Measurements from ENCODE around the gene TSEN34. TPM values are rescaled to one million over a fixed set of nuclear protein-coding genes. Genes with fewer than 3 reads are reported as not detected.
"Not testable (repeated sequence)": the region's sequence is repeated elsewhere in the genome, so short reads cannot be mapped to it uniquely, and the experiment has no call there.

Gene TSEN34
- total RNA-seq, 1 donor from 2014 or later = 38.6 TPM

DNA sequence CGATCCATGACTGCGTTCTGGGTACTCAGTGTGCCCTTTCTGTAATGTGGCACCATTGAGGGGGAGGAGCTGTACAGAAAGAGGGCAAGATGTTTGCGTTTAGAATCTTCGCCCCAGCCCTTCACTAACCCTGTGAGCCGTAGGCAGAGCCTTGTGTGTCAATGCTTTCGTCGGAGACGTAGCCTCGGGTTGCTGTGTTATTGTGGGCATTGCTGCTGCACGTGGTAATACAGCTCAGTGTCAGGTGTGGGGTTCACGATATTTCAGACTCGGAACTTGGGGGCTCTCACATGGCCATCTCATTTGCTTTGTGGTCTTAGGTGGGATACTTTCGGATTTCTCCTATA lies 15.7 kb downstream of the TSEN34 start:
- Mint-ChIP-seq H3K36me3 (ENCODE audit: insufficient read depth) (peaks cover 35% of the 10 kb centered on the region), H3K27ac (no peak overlapping the region), H3K4me1 (ENCODE audit: low read depth) (peaks cover 60% of the 10 kb centered on the region)

DNA sequence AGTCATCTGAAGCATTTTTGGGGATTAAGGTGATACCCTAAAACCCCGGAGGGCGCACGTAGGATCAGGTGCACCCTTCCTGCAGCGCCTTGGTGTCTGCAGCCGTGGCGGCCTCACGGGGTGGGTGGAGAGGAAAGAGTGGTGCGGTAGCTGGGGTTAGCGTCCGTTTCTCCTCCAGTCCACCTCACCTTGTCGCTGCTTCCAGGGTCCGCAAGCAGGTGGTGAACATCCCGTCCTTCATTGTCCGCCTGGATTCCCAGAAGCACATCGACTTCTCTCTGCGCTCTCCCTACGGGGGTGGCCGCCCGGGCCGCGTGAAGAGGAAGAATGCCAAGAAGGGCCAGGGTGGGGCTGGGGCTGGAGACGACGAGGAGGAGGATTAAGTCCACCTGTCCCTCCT lies 16.1 kb downstream of the TSEN34 start:
- not testable (repeated sequence) for H3K27me3 Mint-ChIP-seq; H3K27ac Mint-ChIP-seq; H3K9me3 Mint-ChIP-seq (ENCODE audit: low read depth); H3K4me3 Mint-ChIP-seq (ENCODE audit: low read depth); DNase-seq (ENCODE audit: low spot score, unreplicated experiment)
- Mint-ChIP-seq H3K4me1 (ENCODE audit: low read depth) (peaks cover 57% of the 10 kb centered on the region), H3K36me3 (ENCODE audit: insufficient read depth) (peaks cover 35% of the 10 kb centered on the region)

More for the DNA sequence above, 15.7 kb downstream of the TSEN34 start:
- DNase-seq (ENCODE audit: low spot score, unreplicated experiment) = no peak
- TF ChIP-seq, protein P1, sequence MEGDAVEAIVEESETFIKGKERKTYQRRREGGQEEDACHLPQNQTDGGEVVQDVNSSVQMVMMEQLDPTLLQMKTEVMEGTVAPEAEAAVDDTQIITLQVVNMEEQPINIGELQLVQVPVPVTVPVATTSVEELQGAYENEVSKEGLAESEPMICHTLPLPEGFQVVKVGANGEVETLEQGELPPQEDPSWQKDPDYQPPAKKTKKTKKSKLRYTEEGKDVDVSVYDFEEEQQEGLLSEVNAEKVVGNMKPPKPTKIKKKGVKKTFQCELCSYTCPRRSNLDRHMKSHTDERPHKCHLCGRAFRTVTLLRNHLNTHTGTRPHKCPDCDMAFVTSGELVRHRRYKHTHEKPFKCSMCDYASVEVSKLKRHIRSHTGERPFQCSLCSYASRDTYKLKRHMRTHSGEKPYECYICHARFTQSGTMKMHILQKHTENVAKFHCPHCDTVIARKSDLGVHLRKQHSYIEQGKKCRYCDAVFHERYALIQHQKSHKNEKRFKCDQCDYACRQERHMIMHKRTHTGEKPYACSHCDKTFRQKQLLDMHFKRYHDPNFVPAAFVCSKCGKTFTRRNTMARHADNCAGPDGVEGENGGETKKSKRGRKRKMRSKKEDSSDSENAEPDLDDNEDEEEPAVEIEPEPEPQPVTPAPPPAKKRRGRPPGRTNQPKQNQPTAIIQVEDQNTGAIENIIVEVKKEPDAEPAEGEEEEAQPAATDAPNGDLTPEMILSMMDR (IDR thresholded peaks at IDR 0.05; ENCODE audit: unreplicated experiment) = no peak
- Mint-ChIP-seq H3K9me3 (ENCODE audit: low read depth) (no peaks in the 10 kb centered on the region), H3K4me3 (ENCODE audit: low read depth) (no peak overlapping the region), H3K27me3 (no peaks in the 10 kb centered on the region)

DNA sequence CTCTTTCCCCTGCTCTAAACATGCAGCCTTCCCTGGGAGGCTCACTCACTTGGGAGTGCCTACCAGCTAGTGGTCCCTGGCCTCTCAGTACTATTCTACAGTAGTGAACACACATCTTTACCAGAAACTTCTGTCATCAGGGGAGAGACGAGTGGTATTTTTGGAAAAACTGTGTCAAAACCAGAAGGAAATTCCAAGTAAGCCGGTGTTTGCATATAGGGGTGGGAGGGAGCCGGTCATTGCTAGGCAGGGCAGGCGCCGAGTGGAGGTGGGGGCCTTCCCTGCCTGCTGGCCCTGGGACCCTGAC lies 16.5 kb downstream of the TSEN34 start:
- Mint-ChIP-seq H3K27ac (peak overlapping the region; percentile 79), H3K4me1 (ENCODE audit: low read depth) (peaks cover 52% of the 10 kb centered on the region), H3K4me3 (ENCODE audit: low read depth) (no peak overlapping the region), H3K36me3 (ENCODE audit: insufficient read depth) (peaks cover 32% of the 10 kb centered on the region), H3K27me3 (no peaks in the 10 kb centered on the region), H3K9me3 (ENCODE audit: low read depth) (no peaks in the 10 kb centered on the region)
- no peak for DNase-seq (ENCODE audit: low spot score, unreplicated experiment)
- TF ChIP-seq, protein P1 (IDR thresholded peaks at IDR 0.05; ENCODE audit: unreplicated experiment) = no peak

DNA sequence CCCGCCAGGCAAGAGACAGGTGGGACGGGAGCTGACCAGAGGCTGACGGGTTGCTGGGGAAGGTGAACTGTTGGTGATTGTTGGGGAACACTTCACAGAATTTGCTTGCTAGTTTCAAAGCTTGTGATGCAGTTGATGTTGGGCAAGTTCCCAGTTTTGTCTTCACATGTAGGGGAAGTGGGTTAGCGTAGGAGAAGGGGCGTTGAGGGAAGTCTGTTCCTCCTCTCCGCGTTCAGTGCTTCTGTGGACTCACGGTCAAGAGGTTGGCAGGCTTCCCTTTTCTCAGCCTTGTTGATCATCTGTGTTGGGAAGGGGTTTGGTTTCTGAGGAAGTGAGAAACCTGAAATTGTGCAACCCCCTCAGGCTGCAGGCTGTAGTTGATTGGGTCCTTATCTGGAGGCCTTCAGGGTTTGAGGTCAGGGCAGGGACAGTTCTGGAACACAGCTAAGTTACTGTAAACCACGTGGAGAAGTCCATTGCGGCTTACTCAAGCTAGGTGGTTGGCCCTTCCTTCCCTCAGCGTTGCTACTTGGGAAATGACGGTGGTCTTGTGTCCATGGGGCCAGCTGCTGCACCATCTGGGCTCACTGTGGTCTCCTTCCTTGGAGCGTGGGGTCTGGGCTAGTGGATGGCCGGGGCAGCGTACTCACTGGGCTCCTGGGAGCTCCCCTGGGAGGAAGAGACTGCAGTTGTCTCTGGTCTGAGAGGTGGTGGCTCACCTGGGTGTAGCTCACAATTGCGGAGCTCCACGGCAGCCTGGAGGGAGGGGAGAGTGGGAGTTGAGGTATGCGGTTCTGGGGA lies 17.1 kb downstream of the TSEN34 start:
- TF ChIP-seq, protein P1 (IDR thresholded peaks at IDR 0.05; ENCODE audit: unreplicated experiment) = no peak
- DNase-seq (ENCODE audit: low spot score, unreplicated experiment) = no peak
- Mint-ChIP-seq H3K27ac (peak overlapping the region; percentile 93), H3K27me3 (no peaks in the 10 kb centered on the region), H3K4me1 (ENCODE audit: low read depth) (peaks cover 47% of the 10 kb centered on the region), H3K4me3 (ENCODE audit: low read depth) (peak overlapping the region; percentile 19), H3K36me3 (ENCODE audit: insufficient read depth) (peaks cover 30% of the 10 kb centered on the region), H3K9me3 (ENCODE audit: low read depth) (no peaks in the 10 kb centered on the region)

DNA sequence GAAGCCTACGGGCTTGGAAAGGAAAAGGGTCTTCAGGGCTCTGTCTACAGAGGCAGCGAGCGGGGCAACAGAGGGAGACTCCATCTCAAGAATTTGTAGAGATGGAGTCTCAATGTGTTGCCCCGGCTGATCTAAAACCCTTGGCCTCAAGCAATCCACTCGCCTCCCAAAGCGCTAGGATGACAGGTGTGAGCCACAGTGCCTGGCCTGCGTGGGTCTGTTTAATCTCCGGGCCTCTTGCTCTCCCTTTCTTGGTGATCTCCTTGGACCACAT lies 17.6 kb downstream of the TSEN34 start:
- Mint-ChIP-seq H3K9me3 (ENCODE audit: low read depth) (no peaks in the 10 kb centered on the region), H3K36me3 (ENCODE audit: insufficient read depth) (peaks cover 27% of the 10 kb centered on the region), H3K4me3 (ENCODE audit: low read depth) (peak overlapping the region; percentile 19), H3K4me1 (ENCODE audit: low read depth) (peaks cover 44% of the 10 kb centered on the region), H3K27ac (peak overlapping the region; percentile 93), H3K27me3 (no peaks in the 10 kb centered on the region)
- no peak for DNase-seq (ENCODE audit: low spot score, unreplicated experiment)
- TF ChIP-seq, protein P1 (IDR thresholded peaks at IDR 0.05; ENCODE audit: unreplicated experiment) = no peak

DNA sequence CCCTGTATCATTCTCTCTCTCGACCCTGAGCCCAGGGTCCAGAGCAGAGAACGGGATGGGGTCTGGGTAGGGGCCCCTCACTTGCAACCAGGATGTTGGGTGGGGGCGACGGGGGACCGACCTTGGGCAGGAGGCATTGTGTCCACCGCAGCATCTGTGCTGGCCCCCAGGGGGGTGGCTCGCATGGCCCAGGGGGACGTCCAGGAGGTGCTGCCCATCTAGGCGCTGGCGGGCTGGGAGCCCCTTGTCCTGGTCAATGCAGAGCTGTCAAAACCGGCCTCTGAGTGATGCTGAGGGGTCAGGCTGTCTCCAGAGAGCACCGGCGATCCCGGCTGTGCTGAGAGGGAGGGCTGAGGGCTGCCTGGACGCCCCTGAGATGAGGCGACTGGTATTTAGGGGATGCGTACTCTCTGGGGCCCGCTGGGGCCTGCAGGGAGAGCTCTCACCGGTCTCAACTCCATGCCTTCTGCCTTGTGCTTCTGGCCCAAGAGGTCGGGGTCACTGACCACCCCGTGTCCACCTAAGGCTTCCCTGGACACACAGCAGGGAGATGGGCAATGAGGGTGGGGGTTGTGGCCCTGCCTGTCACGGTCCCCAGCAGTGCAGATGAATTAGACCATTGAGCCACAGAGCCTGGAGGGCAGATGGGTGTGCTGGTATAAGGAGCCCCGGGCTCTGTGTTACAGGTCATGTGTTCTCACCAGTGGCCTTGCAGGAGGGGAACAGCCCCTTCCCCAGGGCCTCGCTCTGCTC lies 18.1 kb downstream of the TSEN34 start:
- Mint-ChIP-seq H3K27me3 (no peaks in the 10 kb centered on the region), H3K4me3 (ENCODE audit: low read depth) (peak overlapping the region; percentile 62), H3K36me3 (ENCODE audit: insufficient read depth) (peaks cover 27% of the 10 kb centered on the region), H3K9me3 (ENCODE audit: low read depth) (no peaks in the 10 kb centered on the region), H3K4me1 (ENCODE audit: low read depth) (peaks cover 42% of the 10 kb centered on the region), H3K27ac (peak overlapping the region; percentile 98)
- DNase-seq (ENCODE audit: low spot score, unreplicated experiment) = no peak
- TF ChIP-seq, protein P1 (IDR thresholded peaks at IDR 0.05; ENCODE audit: unreplicated experiment) = no peak
